GM10266 (cell line): Measurements from ENCODE around the gene MSX1.

Source experiments
- DNase-seq: peaks from one replicate; pipeline ENCODE4 v3.0.0; 2012; ENCODE audit errors: extremely low spot score
- CTCF ChIP-seq: IDR thresholded peaks from 2 replicates; pipeline ENCODE4 v1.5.1; 2012; ENCODE audit warnings: mild to moderate bottlenecking, low read depth; ENCODE audit not compliant: control insufficient read depth, insufficient read depth; ENCODE audit errors: missing control alignments

MSX1 gene

GRCh38 chr4:4853921-4854648 is 5.4 kb upstream of the MSX1 start:
- DNase-seq = no peak
- TF ChIP-seq CTCF = no peak

GRCh38 chr4:4854649-4855295 is 4.7 kb upstream of the MSX1 start:
- TF ChIP-seq CTCF = no peak
- DNase-seq = no peak

- no peak for DNase-seq
Observed at GRCh38 chr4:4855301-4856070, 4.0 kb upstream of the MSX1 start.

GRCh38 chr4:4856071-4857000 is 3.1 kb upstream of the MSX1 start:
- DNase-seq = no peak

More at GRCh38 chr4:4855301-4856070, 4.0 kb upstream of the MSX1 start:
- no peak for TF ChIP-seq CTCF

GRCh38 chr4:4857001-4857808 is 2.3 kb upstream of the MSX1 start:
- no peak for DNase-seq
- TF ChIP-seq CTCF = no peak

More at GRCh38 chr4:4856071-4857000, 3.1 kb upstream of the MSX1 start:
- no peak for TF ChIP-seq CTCF

GRCh38 chr4:4857809-4858508 is 1.5 kb upstream of the MSX1 start:
- TF ChIP-seq CTCF = no peak
- no peak for DNase-seq
